ENCODE measurements around the gene ZNF618.
"Not testable (repeated sequence)": the region's sequence is repeated elsewhere in the genome, so short reads cannot be mapped to it uniquely, and the experiment has no call there.

The ZNF618 gene

GRCh38 chr9:113989017-113989713, 113.1 kb downstream of the ZNF618 start:
- no peak for DNase-seq (ENCODE audit: low spot score)

GRCh38 chr9:113989714-113990569, 113.8 kb downstream of the ZNF618 start:
- DNase-seq (ENCODE audit: low spot score): no peak

GRCh38 chr9:113990570-113990907, 114.4 kb downstream of the ZNF618 start:
- DNase-seq (ENCODE audit: low spot score): no peak

- DNase-seq (ENCODE audit: low spot score): no peak
These were observed 114.9 kb downstream of the ZNF618 start for GRCh38 chr9:113990975-113991471.

GRCh38 chr9:113991714-113992113, 115.6 kb downstream of the ZNF618 start:
- DNase-seq (ENCODE audit: low spot score): no peak

GRCh38 chr9:113992276-113992951, 116.3 kb downstream of the ZNF618 start:
- DNase-seq (ENCODE audit: low spot score): no peak

- no peak for DNase-seq (ENCODE audit: low spot score)
These were observed 116.9 kb downstream of the ZNF618 start for GRCh38 chr9:113992994-113993393.

GRCh38 chr9:113993838-113994540, 117.9 kb downstream of the ZNF618 start:
- no peak for DNase-seq (ENCODE audit: low spot score)

- no peak for DNase-seq (ENCODE audit: low spot score)
These were observed 119.3 kb downstream of the ZNF618 start for GRCh38 chr9:113995401-113995800.

- DNase-seq (ENCODE audit: low spot score): no peak
These were observed 119.9 kb downstream of the ZNF618 start for GRCh38 chr9:113995963-113996362.

- DNase-seq (ENCODE audit: low spot score): no peak
These were observed 120.5 kb downstream of the ZNF618 start for GRCh38 chr9:113996531-113997001.

- DNase-seq (ENCODE audit: low spot score): not testable (repeated sequence)
These were observed 121.0 kb downstream of the ZNF618 start for GRCh38 chr9:113997064-113997463.

GRCh38 chr9:113997610-113998009, 121.5 kb downstream of the ZNF618 start:
- DNase-seq (ENCODE audit: low spot score): no peak

GRCh38 chr9:113998114-113998513, 122.0 kb downstream of the ZNF618 start:
- DNase-seq (ENCODE audit: low spot score): no peak

- no peak for DNase-seq (ENCODE audit: low spot score)
These were observed 122.6 kb downstream of the ZNF618 start for GRCh38 chr9:113998525-113999255.

GRCh38 chr9:113999256-114000062, 123.3 kb downstream of the ZNF618 start:
- DNase-seq (ENCODE audit: low spot score): no peak

GRCh38 chr9:114000063-114000454, 124.0 kb downstream of the ZNF618 start:
- DNase-seq (ENCODE audit: low spot score): no peak

GRCh38 chr9:114000671-114001409, 124.7 kb downstream of the ZNF618 start:
- no peak for DNase-seq (ENCODE audit: low spot score)

GRCh38 chr9:114001410-114001685, 125.2 kb downstream of the ZNF618 start:
- DNase-seq (ENCODE audit: low spot score): no peak

- no peak for DNase-seq (ENCODE audit: low spot score)
These were observed 125.7 kb downstream of the ZNF618 start for GRCh38 chr9:114001794-114002261.
